WTC11 (cell line): Measurements from ENCODE around the gene SLC25A38.

Experiments
- NFYB ChIP-seq: sonication (generic); formaldehyde crosslinking; conservative IDR thresholded peaks from 2 replicates; pipeline ENCODE4 v1.8.0; 2022; ENCODE audit warnings: low read depth, missing genetic modification reagents
- SMAD4 ChIP-seq: sonication (generic); formaldehyde crosslinking; IDR thresholded peaks from 2 replicates; pipeline ENCODE4 v1.8.0; 2022; ENCODE audit warnings: mild to moderate bottlenecking, missing genetic modification reagents
- TF ChIP-seq, protein P1 (sequence below): fragments of 200-600 bp; IDR thresholded peaks from 2 replicates; pipeline ENCODE4 v1.8.0; 2022; ENCODE audit warnings: antibody characterized with exemption
- TF ChIP-seq, protein P2 (sequence below): sonication (generic); formaldehyde crosslinking; IDR thresholded peaks from 2 replicates; pipeline ENCODE4 v1.8.1; 2022; ENCODE audit warnings: low read depth, missing genetic modification reagents, borderline replicate concordance

DNA sequence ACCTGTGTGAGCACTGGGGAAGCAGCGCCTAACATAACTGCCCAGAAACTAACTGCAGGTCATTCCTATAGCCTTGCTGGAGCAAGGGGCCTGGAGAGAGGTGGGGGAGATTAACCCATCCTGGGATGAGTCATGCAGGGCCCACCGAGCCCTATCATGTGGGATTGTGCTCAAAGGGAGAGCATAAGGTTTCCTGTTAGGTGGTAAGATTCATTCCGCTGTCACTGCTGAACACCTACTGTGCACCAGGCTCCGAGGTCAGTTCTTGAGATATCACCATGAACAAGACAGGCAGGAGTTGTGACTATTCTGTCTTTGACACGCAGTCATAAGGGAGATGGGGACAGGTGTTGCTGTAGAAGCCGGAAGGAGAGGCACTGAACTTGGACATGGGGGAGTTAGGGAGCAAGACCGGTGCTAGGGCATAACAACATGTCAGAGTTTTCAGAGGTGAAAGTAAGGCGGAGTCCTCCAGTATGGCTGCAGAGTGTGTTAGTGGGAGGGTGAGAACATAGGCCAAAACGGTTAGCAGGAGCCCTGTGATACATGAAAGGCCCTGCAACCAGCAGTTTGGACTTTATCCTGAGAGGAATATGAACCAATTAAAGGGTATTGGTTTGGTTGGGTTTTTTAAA, 2.4 kb downstream of the SLC25A38 start:
- TF ChIP-seq, protein P1, sequence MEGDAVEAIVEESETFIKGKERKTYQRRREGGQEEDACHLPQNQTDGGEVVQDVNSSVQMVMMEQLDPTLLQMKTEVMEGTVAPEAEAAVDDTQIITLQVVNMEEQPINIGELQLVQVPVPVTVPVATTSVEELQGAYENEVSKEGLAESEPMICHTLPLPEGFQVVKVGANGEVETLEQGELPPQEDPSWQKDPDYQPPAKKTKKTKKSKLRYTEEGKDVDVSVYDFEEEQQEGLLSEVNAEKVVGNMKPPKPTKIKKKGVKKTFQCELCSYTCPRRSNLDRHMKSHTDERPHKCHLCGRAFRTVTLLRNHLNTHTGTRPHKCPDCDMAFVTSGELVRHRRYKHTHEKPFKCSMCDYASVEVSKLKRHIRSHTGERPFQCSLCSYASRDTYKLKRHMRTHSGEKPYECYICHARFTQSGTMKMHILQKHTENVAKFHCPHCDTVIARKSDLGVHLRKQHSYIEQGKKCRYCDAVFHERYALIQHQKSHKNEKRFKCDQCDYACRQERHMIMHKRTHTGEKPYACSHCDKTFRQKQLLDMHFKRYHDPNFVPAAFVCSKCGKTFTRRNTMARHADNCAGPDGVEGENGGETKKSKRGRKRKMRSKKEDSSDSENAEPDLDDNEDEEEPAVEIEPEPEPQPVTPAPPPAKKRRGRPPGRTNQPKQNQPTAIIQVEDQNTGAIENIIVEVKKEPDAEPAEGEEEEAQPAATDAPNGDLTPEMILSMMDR = no peak
- TF ChIP-seq SMAD4 (no peak), NFYB (no peak)
- TF ChIP-seq, protein P2, sequence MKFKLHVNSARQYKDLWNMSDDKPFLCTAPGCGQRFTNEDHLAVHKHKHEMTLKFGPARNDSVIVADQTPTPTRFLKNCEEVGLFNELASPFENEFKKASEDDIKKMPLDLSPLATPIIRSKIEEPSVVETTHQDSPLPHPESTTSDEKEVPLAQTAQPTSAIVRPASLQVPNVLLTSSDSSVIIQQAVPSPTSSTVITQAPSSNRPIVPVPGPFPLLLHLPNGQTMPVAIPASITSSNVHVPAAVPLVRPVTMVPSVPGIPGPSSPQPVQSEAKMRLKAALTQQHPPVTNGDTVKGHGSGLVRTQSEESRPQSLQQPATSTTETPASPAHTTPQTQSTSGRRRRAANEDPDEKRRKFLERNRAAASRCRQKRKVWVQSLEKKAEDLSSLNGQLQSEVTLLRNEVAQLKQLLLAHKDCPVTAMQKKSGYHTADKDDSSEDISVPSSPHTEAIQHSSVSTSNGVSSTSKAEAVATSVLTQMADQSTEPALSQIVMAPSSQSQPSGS (CRISPR knock-in tag) = no peak
